K562 (cell line): ENCODE measurements around the gene ADORA2A. TPM values are rescaled to one million over a fixed set of nuclear protein-coding genes. Genes with fewer than 3 reads are reported as not detected.

ENCODE experiments used
- ATAC-seq: fragments of 200-7000 bp; cut with Tn5 transposase; 3 replicates; pipeline ENCODE4 v1.9.1; 2020; ENCODE audit warnings: moderate library complexity
- BruUV-seq: library from RNA; stranded (reverse); fragments of 400-500 nt; replicated peaks from 2 replicates; lab custom pipeline; 2021; lab: Mats Ljungman, UMichigan
- CTCF ChIA-PET: fragments of 300-600 bp; formaldehyde crosslinking; extraction: SDS; loops from one replicate; lab custom pipeline; 2021; ENCODE audit warnings: low intra/inter-chr PET ratio; lab: Yijun Ruan, JAX
- POLR2A ChIA-PET: fragments of 300-600, 350-650 bp; sonication (Branson Sonifier 250); formaldehyde crosslinking; extraction: SDS; loops from one replicate; lab custom pipeline; 2021; ENCODE audit warnings: antibody characterized with exemption, inconsistent platforms; lab: Yijun Ruan, JAX
- DNase-seq, 4 experiments: peaks; one replicate each; pipeline versions ENCODE4 v3.0.0 to v3.0.0-alpha.2; 2011 to 2018; ENCODE audit warnings: low spot score in 3 of 4, mixed read lengths in 3 of 4; ENCODE audit errors: extremely low read depth in 1 of 4
- FAIRE-seq: peaks from 2 replicates; lab custom pipeline; 2011; peaks lifted over from hg19 to GRCh38; lab: Jason Lieb, UNC
- H2AFZ ChIP-seq: 2 replicates; pipeline ENCODE4 v1.6.0; 2011; ENCODE audit warnings: low read depth, low read length, control low read depth, inconsistent platforms
- H3K27ac ChIP-seq: fragments of 200-600 bp; 3 replicates; pipeline ENCODE4 v1.8.0; 2011; ENCODE audit warnings: low read depth, mild to moderate bottlenecking, control low read depth, inconsistent platforms, low read length, moderate library complexity, mixed read lengths; ENCODE audit errors: extremely low read depth
- H3K27me3 ChIP-seq, 2 experiments: fragments of 300-600 bp in 1 of 2; 2 replicates in 1 of 2; 3 replicates in 1 of 2; pipeline versions ENCODE4 v1.6.0 to v1.8.0; 2011; ENCODE audit warnings: inconsistent platforms in 2 of 2, low read length in 2 of 2, mild to moderate bottlenecking in 1 of 2, mixed read lengths in 1 of 2, moderate library complexity in 1 of 2; ENCODE audit not compliant: control insufficient read depth in 2 of 2, insufficient read depth in 2 of 2
- H3K36me3 ChIP-seq: fragments of 300-600 bp; 3 replicates; pipeline ENCODE4 v1.8.0; 2011; ENCODE audit warnings: mild to moderate bottlenecking, low read length, inconsistent platforms; ENCODE audit not compliant: control insufficient read depth, insufficient read depth
- H3K4me1 ChIP-seq, 2 experiments: fragments of 200-600 bp in 1 of 2; replicated peaks in 1 of 2; 2 replicates in 1 of 2; 3 replicates in 1 of 2; pipeline versions ENCODE4 v1.5.1 to v1.8.0; 2011; ENCODE audit warnings: inconsistent platforms in 2 of 2, low read length in 2 of 2, mild to moderate bottlenecking in 1 of 2, mixed read lengths in 1 of 2, moderate library complexity in 1 of 2; ENCODE audit not compliant: control insufficient read depth in 2 of 2, insufficient read depth in 2 of 2
- H3K4me2 ChIP-seq: 2 replicates; pipeline ENCODE4 v1.6.1; 2011; ENCODE audit warnings: low read length, control low read depth, inconsistent platforms, mixed read lengths; ENCODE audit not compliant: insufficient read depth
- H3K4me3 ChIP-seq: fragments of 200-600 bp; sonication (generic), shearing (Covaris generic); 2 replicates; pipeline ENCODE4 v1.5.1; 2016; ENCODE audit warnings: control low read depth, inconsistent platforms
- H3K79me2 ChIP-seq: fragments of 200-600 bp; 3 replicates; pipeline ENCODE4 v1.8.0; 2011; ENCODE audit warnings: low read length, inconsistent platforms; ENCODE audit not compliant: control insufficient read depth, insufficient read depth
- H3K9ac ChIP-seq, 2 experiments: 2 replicates each; pipeline versions ENCODE4 v1.6.0 to v1.6.1; 2011; ENCODE audit warnings: low read depth in 2 of 2, low read length in 2 of 2, control low read depth in 1 of 2, inconsistent platforms in 1 of 2, mild to moderate bottlenecking in 1 of 2, mixed read lengths in 1 of 2; ENCODE audit not compliant: insufficient read depth in 1 of 2
- H3K9me1 ChIP-seq: one replicate; pipeline ENCODE4 v1.6.0; 2011; ENCODE audit warnings: inconsistent platforms, mild to moderate bottlenecking, low read length, moderate library complexity; ENCODE audit not compliant: control insufficient read depth, insufficient read depth
- H3K9me3 ChIP-seq: replicated peaks from 2 replicates; pipeline ENCODE4 v1.5.1; 2011; ENCODE audit warnings: low read depth, low read length, inconsistent platforms; ENCODE audit not compliant: control insufficient read depth, insufficient read depth
- H4K20me1 ChIP-seq: replicated peaks from 2 replicates; pipeline ENCODE4 v1.6.1; 2011; ENCODE audit warnings: low read length, inconsistent platforms, mixed read lengths; ENCODE audit not compliant: control insufficient read depth, insufficient read depth
- ARID1B ChIP-seq: fragments of 450-650 bp; IDR thresholded peaks from 2 replicates; pipeline ENCODE4 v1.6.1; 2016; ENCODE audit warnings: antibody characterized with exemption, mild to moderate bottlenecking, inconsistent platforms
- GATA2 ChIP-seq: sonication (generic); formaldehyde crosslinking; IDR thresholded peaks from 2 replicates; pipeline ENCODE4 v1.4.0; 2020; ENCODE audit warnings: mild to moderate bottlenecking, missing genetic modification reagents
- SMARCA4 ChIP-seq: fragments of 450-650 bp; IDR thresholded peaks from 2 replicates; pipeline ENCODE4 v1.6.1; 2016
- XRCC3 ChIP-seq: fragments of 450-650 bp; IDR thresholded peaks from 2 replicates; pipeline ENCODE4 v1.6.1; 2017; ENCODE audit warnings: mild to moderate bottlenecking, moderate library complexity
- ZFX ChIP-seq: sonication (generic); formaldehyde crosslinking; IDR thresholded peaks from 2 replicates; pipeline ENCODE4 v1.8.0; 2022; ENCODE audit warnings: mild to moderate bottlenecking, missing genetic modification reagents, moderate library complexity
- ZNF766 ChIP-seq: fragments of 200-800 bp; sonication (Bioruptor generic); conservative IDR thresholded peaks from 2 replicates; pipeline ENCODE4 v1.6.1; 2016; ENCODE audit warnings: missing genetic modification characterization, missing compliant biosample characterization
- WGBS: fragments of 100-300 bp; shearing (Covaris generic); methylation state at CpG from one replicate; pipeline ENCODE4 v1.1.6; 2016; ENCODE audit warnings: low coverage, mixed read lengths; ENCODE audit not compliant: insufficient coverage; ENCODE audit errors: missing lambda C conversion rate; 5-methylcytosine and 5-hydroxymethylcytosine counted together
- in situ Hi-C: fragments of 300-500 bp; cut with MboI; formaldehyde crosslinking; loops from 4 replicates; pipeline ENCODE4 v1.15.0; 2018; ENCODE audit warnings: inconsistent platforms, mixed read lengths
- intact Hi-C: fragments of 100-400 bp; cut with micrococcal nuclease; formaldehyde crosslinking; loops from 2 replicates; pipeline ENCODE4 v1.14.2; 2022
- polyA plus RNA-seq, 8 experiments: library from polyadenylated mRNA; depleted of rRNA in 4 of 8; stranded (reverse) in 5 of 8; unstranded in 3 of 8; fragments of >200 nt; fragmentation: Nextera tagmentation in 2 of 8; fragmentation: Illumina TruSeq in 1 of 8; extraction: Ambion mirVana in 2 of 8; extraction: Trizol in 1 of 8; gene quantifications; 2 replicates each; pipeline versions ENCODE4 v1.2.1 to v1.2.3, GENCODE V29; 2011 to 2014; ENCODE audit warnings: inconsistent platforms in 1 of 8, missing spikeins in 1 of 8
- total RNA-seq, 7 experiments: library from RNA; depleted of rRNA in 6 of 7; stranded (reverse); fragments of >200 nt in 6 of 7; fragmentation: Illumina TruSeq in 2 of 7; extraction: Trizol in 2 of 7; gene quantifications; 2 replicates each; pipeline versions ENCODE4 v1.2.1 to v1.2.3, GENCODE V29; 2011 to 2021; ENCODE audit warnings: low replicate concordance in 1 of 7

Gene ADORA2A
- total and polyA plus RNA-seq, 9 of the 15 experiments (the other 6 are each of a cell fraction or from before 2014, with no cell fraction given): 0.15 to 2.1 (median 0.66) TPM; not detected in 2

- BruUV-seq: no TSS peak
- Histone ChIP-seq H4K20me1 (no peaks in the 10 kb centered on the region), H3K27ac (no peak overlapping the region), H3K4me1 (peaks cover 0 to 23% of the 10 kb centered on the region in 2 experiments; a peak in 4 of 5 replicates), H2AFZ (no peak overlapping the region; the same call in 1 of the 2 replicates), H3K9me3 (no peaks in the 10 kb centered on the region), H3K79me2 (no peaks in the 10 kb centered on the region), H3K4me2 (no peak overlapping the region), H3K9ac (no peak overlapping the region), H3K27me3 (no peaks in the 10 kb centered on the region), H3K4me3 (no peak overlapping the region), H3K36me3 (no peaks in the 10 kb centered on the region), H3K9me1 (no peaks in the 10 kb centered on the region)
- FAIRE-seq (no peak), DNase-seq (no peak), ATAC-seq (no peak)
- 0 out of 2 replicates have a peak, but pooled peaks have one; percentile 18 for TF ChIP-seq ZNF766 (CRISPR knock-in tag)
- peak; percentile 32; the same call in 1 of the 2 replicates for TF ChIP-seq ARID1B
- 0 out of 2 replicates have a peak, but pooled peaks have one; percentile 24 for TF ChIP-seq GATA2 (CRISPR knock-in tag)
- peak; percentile 13; the same call in 1 of the 2 replicates for TF ChIP-seq ZFX (CRISPR knock-in tag)
- TF ChIP-seq SMARCA4: peak; percentile 46; the same call in 1 of the 2 replicates
- no peak for TF ChIP-seq XRCC3
- WGBS: 6% methylated on average over 1 of the region's 1 CpG
- intact Hi-C loops: no loop called here
- in situ Hi-C loops: no loop called here
- ChIA-PET POLR2A (no interaction called here), CTCF (no interaction called here)
Measured at GRCh38 chr22:24459911-24460310, 32.5 kb downstream of the ADORA2A start.
